Endodermal cell (in vitro differentiated cells): ENCODE measurements around the gene DEPDC7. TPM values are rescaled to one million over a fixed set of nuclear protein-coding genes. Genes with fewer than 3 reads are reported as not detected.
"Not testable (repeated sequence)": the region's sequence is repeated elsewhere in the genome, so short reads cannot be mapped to it uniquely, and the experiment has no call there.

Experiments used
- DNase-seq: peaks from one replicate; pipeline ENCODE4 v3.0.0-alpha.2; 2017
- H3K27ac ChIP-seq: 2 replicates; pipeline ENCODE4 v1.5.1; 2013; ENCODE audit warnings: mild to moderate bottlenecking, low read depth, low read length, moderate library complexity
- H3K27me3 ChIP-seq: 2 replicates; pipeline ENCODE4 v1.6.1; 2013; ENCODE audit warnings: mild to moderate bottlenecking, low read length, moderate library complexity; ENCODE audit not compliant: insufficient read depth, control insufficient read depth, poor library complexity, severe bottlenecking
- H3K36me3 ChIP-seq: 2 replicates; pipeline ENCODE4 v1.7.0; 2013; ENCODE audit warnings: mild to moderate bottlenecking, low read length, moderate library complexity; ENCODE audit not compliant: control insufficient read depth, insufficient read depth
- H3K4me1 ChIP-seq: one replicate; pipeline ENCODE4 v1.7.0; 2013; ENCODE audit warnings: low read length; ENCODE audit not compliant: control insufficient read depth, insufficient read depth
- H3K4me3 ChIP-seq: 2 replicates; pipeline ENCODE4 v1.5.1; 2013; ENCODE audit warnings: mild to moderate bottlenecking, low read length, moderate library complexity
- H3K9ac ChIP-seq: 2 replicates; pipeline ENCODE4 v1.6.1; 2013; ENCODE audit warnings: mild to moderate bottlenecking, low read length, moderate library complexity; ENCODE audit not compliant: poor library complexity, severe bottlenecking; ENCODE audit errors: extremely low read depth
- H3K9me3 ChIP-seq: 2 replicates; pipeline ENCODE4 v1.6.1; 2013; ENCODE audit warnings: mild to moderate bottlenecking, low read length, moderate library complexity; ENCODE audit not compliant: control insufficient read depth
- H3K27ac Mint-ChIP-seq: 2 replicates; pipeline ENCODE4 v1.8.0; 2020; ENCODE audit warnings: mixed read lengths
- H3K27me3 Mint-ChIP-seq: 2 replicates; pipeline ENCODE4 v1.8.0; 2021; ENCODE audit warnings: mild to moderate bottlenecking, mixed read lengths; ENCODE audit not compliant: insufficient read depth
- H3K36me3 Mint-ChIP-seq: 2 replicates; pipeline ENCODE4 v1.8.0; 2020; ENCODE audit warnings: low read depth, mixed read lengths
- H3K4me1 Mint-ChIP-seq: 2 replicates; pipeline ENCODE4 v1.8.0; 2020; ENCODE audit warnings: mixed read lengths
- H3K4me3 Mint-ChIP-seq: 2 replicates; pipeline ENCODE4 v1.8.0; 2020; ENCODE audit warnings: mild to moderate bottlenecking, moderate library complexity, mixed read lengths
- H3K9me3 Mint-ChIP-seq: 2 replicates; pipeline ENCODE4 v1.8.0; 2020; ENCODE audit warnings: mild to moderate bottlenecking, mixed read lengths
- WGBS, 2 experiments: methylation state at CpG; one replicate each; pipeline versions ENCODE4 v1.1.5 to v1.1.7; 2013; ENCODE audit warnings: missing lambda C conversion rate in 2 of 2, mixed read lengths in 1 of 2; ENCODE audit not compliant: insufficient coverage in 1 of 2, insufficient read length in 1 of 2; 5-methylcytosine and 5-hydroxymethylcytosine counted together
- total RNA-seq, 2 donors: library from RNA; stranded (reverse); fragmentation: NEBNext Ultra II Directional in 1 of 2; extraction: Animal tissue kit (Norgen Biotek cat#: 25700) in 1 of 2; gene quantifications; 2 replicates in 1 of 2; 3 replicates in 1 of 2; pipeline ENCODE4 v1.2.1, GENCODE V29; 2021
- TF ChIP-seq, protein P1 (sequence below): fragments of 200-600 bp; sonication (generic); conservative IDR thresholded peaks from 2 replicates; pipeline ENCODE4 v1.5.0; 2021; ENCODE audit warnings: antibody characterized with exemption, mild to moderate bottlenecking

DEPDC7 gene
- total RNA-seq, 2 donors from 2014 or later = 7.7 to 11.4 TPM

DNA sequence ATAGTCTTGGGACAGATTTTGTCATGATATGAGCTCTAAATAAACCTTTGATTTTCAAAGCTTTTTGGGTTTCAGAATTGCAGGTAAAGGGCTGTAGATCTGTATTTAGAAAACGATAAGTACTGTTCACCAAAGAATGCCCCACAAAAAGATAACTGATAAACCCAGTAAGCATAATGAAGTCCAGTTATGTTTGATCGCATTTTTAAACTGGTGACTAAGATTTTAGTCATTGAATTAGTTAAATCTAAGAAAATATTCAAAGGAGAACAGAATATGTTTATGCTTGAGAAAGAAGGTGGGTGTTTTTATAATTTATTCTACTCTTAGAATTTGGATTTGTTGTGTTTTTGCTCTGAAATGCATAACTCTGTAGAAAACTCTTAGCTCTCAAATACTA, 11.6 kb downstream of the DEPDC7 start:
- Histone ChIP-seq H3K4me1 (peaks cover 15% of the 10 kb centered on the region), H3K36me3 (peaks cover 11% of the 10 kb centered on the region), H3K9me3 (no peaks in the 10 kb centered on the region), H3K27me3 (no peaks in the 10 kb centered on the region), H3K9ac (no peak overlapping the region), H3K4me3 (no peak overlapping the region), H3K27ac (no peak overlapping the region)
- TF ChIP-seq, protein P1, sequence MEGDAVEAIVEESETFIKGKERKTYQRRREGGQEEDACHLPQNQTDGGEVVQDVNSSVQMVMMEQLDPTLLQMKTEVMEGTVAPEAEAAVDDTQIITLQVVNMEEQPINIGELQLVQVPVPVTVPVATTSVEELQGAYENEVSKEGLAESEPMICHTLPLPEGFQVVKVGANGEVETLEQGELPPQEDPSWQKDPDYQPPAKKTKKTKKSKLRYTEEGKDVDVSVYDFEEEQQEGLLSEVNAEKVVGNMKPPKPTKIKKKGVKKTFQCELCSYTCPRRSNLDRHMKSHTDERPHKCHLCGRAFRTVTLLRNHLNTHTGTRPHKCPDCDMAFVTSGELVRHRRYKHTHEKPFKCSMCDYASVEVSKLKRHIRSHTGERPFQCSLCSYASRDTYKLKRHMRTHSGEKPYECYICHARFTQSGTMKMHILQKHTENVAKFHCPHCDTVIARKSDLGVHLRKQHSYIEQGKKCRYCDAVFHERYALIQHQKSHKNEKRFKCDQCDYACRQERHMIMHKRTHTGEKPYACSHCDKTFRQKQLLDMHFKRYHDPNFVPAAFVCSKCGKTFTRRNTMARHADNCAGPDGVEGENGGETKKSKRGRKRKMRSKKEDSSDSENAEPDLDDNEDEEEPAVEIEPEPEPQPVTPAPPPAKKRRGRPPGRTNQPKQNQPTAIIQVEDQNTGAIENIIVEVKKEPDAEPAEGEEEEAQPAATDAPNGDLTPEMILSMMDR = no peak
- Mint-ChIP-seq H3K9me3 (no peaks in the 10 kb centered on the region), H3K36me3 (peaks cover 10% of the 10 kb centered on the region), H3K27me3 (no peaks in the 10 kb centered on the region), H3K27ac (no peak overlapping the region), H3K4me3 (no peak overlapping the region), H3K4me1 (peaks cover 44% of the 10 kb centered on the region)
- DNase-seq = no peak
- WGBS, 2 experiments = 98 to 100% methylated on average over 1 to 2 of the region's 2 CpGs

DNA sequence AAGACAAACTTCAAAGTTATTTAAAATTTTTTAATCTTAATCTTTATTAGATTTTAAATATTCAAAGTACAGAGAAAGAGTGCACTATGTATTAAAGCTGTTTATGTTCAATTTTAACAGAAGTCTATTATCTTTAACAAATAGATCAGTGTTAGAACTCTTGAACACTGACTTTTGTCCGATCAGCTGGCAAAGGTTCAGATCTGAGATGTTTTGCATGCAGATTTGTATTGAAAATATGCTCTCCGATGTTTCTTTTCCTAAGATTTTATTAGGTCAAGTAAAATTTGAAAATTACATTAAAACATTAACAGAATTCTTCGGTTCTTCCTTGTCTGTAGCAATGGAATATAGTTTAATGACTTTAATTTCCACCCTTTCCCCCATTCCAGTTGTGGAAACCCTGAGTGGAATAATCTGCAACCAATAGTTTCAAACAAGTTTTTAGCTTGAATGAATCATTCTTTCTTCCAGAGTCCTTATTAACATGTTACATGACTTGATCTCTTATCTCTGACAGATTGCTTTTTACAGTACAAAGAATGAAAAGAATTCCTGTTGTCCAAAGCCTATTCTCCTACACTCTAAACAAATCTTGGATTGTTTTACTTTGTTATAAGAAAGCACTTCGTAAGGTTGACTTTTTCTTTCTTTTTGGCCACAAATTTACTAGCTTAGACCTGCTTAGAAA, 12.3 kb downstream of the DEPDC7 start:
- Histone ChIP-seq H3K4me3 (no peak overlapping the region), H3K9me3 (no peaks in the 10 kb centered on the region)

DNA sequence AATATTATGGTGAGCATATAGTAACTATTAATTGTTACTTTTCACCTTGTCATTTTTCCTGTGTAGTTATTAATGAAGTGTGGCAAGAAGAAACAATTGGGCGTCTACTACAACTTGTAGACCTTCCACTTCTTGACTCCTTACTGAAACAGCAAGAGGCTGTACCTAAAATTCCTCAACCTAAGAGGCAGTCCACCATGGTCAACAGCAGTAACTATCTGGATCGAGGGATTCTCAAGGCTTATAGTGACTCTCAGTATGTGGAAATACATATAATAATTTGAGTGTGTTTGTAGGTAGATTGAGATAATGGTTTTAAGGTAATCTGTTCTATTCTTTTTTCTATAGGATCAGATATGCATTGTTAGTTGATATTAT, 12.8 kb downstream of the DEPDC7 start:
- Histone ChIP-seq H3K4me1 (peaks cover 15% of the 10 kb centered on the region), H3K27ac (no peak overlapping the region), H3K9ac (no peak overlapping the region), H3K9me3 (no peaks in the 10 kb centered on the region), H3K36me3 (peaks cover 11% of the 10 kb centered on the region), H3K27me3 (no peaks in the 10 kb centered on the region), H3K4me3 (no peak overlapping the region)
- peaks cover 10% of the 10 kb centered on the region for H3K36me3 Mint-ChIP-seq
- H3K4me3 Mint-ChIP-seq = no peak overlapping the region
- H3K27ac Mint-ChIP-seq = no peak overlapping the region
- TF ChIP-seq, protein P1 = no peak
- WGBS, 2 experiments = 90% methylated on average over 2 of the region's 2 CpGs; no CpG with 5 or more reads in 1 of the 2 experiments
- H3K4me1 Mint-ChIP-seq = peaks cover 43% of the 10 kb centered on the region
- DNase-seq = no peak
- no peaks in the 10 kb centered on the region for H3K27me3 Mint-ChIP-seq
- H3K9me3 Mint-ChIP-seq = no peaks in the 10 kb centered on the region

More for the DNA sequence above, 12.3 kb downstream of the DEPDC7 start:
- peaks cover 44% of the 10 kb centered on the region for H3K4me1 Mint-ChIP-seq
- H3K36me3 Mint-ChIP-seq = peaks cover 10% of the 10 kb centered on the region
- Histone ChIP-seq H3K36me3 (peaks cover 11% of the 10 kb centered on the region), H3K4me1 (peaks cover 15% of the 10 kb centered on the region), H3K9ac (no peak overlapping the region), H3K27me3 (no peaks in the 10 kb centered on the region), H3K27ac (no peak overlapping the region)
- H3K9me3 Mint-ChIP-seq = no peaks in the 10 kb centered on the region
- H3K27me3 Mint-ChIP-seq = no peaks in the 10 kb centered on the region
- DNase-seq = no peak
- 92 to 100% methylated on average over 1 to 4 of the region's 4 CpGs for WGBS, 2 experiments
- H3K27ac Mint-ChIP-seq = no peak overlapping the region
- TF ChIP-seq, protein P1 = no peak
- no peak overlapping the region for H3K4me3 Mint-ChIP-seq

DNA sequence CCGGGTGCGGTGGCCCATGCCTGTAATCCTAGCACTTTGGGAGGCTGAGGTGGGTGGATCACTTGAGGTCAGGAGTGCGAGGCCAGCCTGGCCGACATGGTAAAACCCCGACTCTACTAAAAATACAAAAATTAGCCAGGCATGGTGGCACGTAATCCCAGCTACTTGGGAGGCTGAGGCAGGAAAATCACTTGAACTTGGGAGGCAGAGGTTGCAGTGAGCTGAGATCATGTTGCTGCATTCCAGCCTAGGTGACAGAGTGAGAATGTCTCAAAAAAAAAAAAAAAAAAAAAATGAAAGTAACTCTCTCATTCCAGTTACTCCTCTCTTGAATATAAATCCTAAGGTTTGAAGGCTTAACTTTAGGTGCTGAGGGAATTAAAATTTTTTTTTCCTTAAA, 13.5 kb downstream of the DEPDC7 start:
- not testable (repeated sequence) for H3K9ac ChIP-seq, H3K27me3 ChIP-seq, H3K4me3 Mint-ChIP-seq, H3K9me3 Mint-ChIP-seq, H3K36me3 Mint-ChIP-seq, H3K27ac ChIP-seq, DNase-seq, H3K27ac Mint-ChIP-seq, H3K27me3 Mint-ChIP-seq, H3K4me3 ChIP-seq, H3K9me3 ChIP-seq
- Histone ChIP-seq H3K4me1 (peaks cover 13% of the 10 kb centered on the region), H3K36me3 (peaks cover 11% of the 10 kb centered on the region)
- WGBS, 2 experiments = 90 to 94% methylated on average over 2 to 6 of the region's 6 CpGs
- H3K4me1 Mint-ChIP-seq = peaks cover 36% of the 10 kb centered on the region
